ENCODE results near the gene MSRB1. TPM values are rescaled to one million over a fixed set of nuclear protein-coding genes. Genes with fewer than 3 reads are reported as not detected.

Gene MSRB1
- total RNA-seq, 1 experiment from 2014 or later = 18.3 TPM

- H3K27me3 ChIP-seq (ENCODE audit: insufficient read depth, low read length) = no peaks in the 10 kb centered on the region
- H3K9ac ChIP-seq (ENCODE audit: low read length) = peak overlapping the region; percentile 84
- H3K4me3 ChIP-seq (replicated peaks in 1 of 2; ENCODE audit: low read depth in 1 of 2, low read length in 2 of 2) = no peak overlapping the region
- peaks cover 22% of the 10 kb centered on the region for H3K79me2 ChIP-seq (ENCODE audit: insufficient read depth, low read length)
- no peak overlapping the region for H2AFZ ChIP-seq (ENCODE audit: low read depth, low read length, poor library complexity, severe bottlenecking)
- H3K36me3 ChIP-seq (ENCODE audit: control insufficient read depth in 1 of 2, insufficient read depth in 2 of 2, low read length in 2 of 2) = peaks cover 0 to 41% of the 10 kb centered on the region in 2 experiments; a peak in 2 of 4 replicates
- H3K4me2 ChIP-seq (ENCODE audit: low read length) = peak overlapping the region; percentile 97
- ChIA-PET RAD21 (ENCODE audit: low non-redundant PET in 1 of 2, low total read pairs in 2 of 2, uncharacterized antibody in 2 of 2, unreplicated experiment in 2 of 2) (interaction anchor here in 1 of 2 experiments (0.6 kb wide), 1 partner anchor 13 kb away, joined by 6 read pairs; the partner anchor contains the start of gene RPS2), POLR2A (interaction anchor here (3.3 to 12.5 kb wide), 2 partner anchors 12 to 17 kb away, joined by 14 to 104 read pairs; partner anchors contain the start of genes NDUFB10, RNF151 and RPS2), CTCF (interaction anchor here (1.4 kb wide), 1 partner anchor 26 kb away, joined by 5 read pairs; no protein-coding TSS in a partner anchor)
- H3K27ac ChIP-seq (ENCODE audit: low read depth, low read length) = peak overlapping the region; percentile 88; the same call in 1 of the 2 replicates
- no peaks in the 10 kb centered on the region for H4K20me1 ChIP-seq (ENCODE audit: insufficient read depth)
- no peak for DNase-seq (ENCODE audit: low read depth, low spot score)
- no TSS peak for BruUV-seq (replicated peaks)
- H3K9me2 ChIP-seq (ENCODE audit: insufficient read depth) = no peaks in the 10 kb centered on the region
- intact Hi-C loops (cut with micrococcal nuclease) = no loop called here
- H3K9me3 ChIP-seq (ENCODE audit: control insufficient read depth in 1 of 2, insufficient read depth in 1 of 2, low read depth in 1 of 2, low read length in 2 of 2) = no peaks in the 10 kb centered on the region
- ATAC-seq = no peak
- H3K4me1 ChIP-seq (ENCODE audit: control insufficient read depth in 1 of 2, insufficient read depth in 2 of 2, low read length in 2 of 2) = peaks cover 42 to 64% of the 10 kb centered on the region in 2 experiments
- TF ChIP-seq EZH2phosphoT487 (IDR thresholded peaks at IDR 0.05; ENCODE audit: borderline replicate concordance) = no peak
- TF ChIP-seq CBX3 (IDR thresholded peaks at IDR 0.05; ENCODE audit: low read depth) = no peak
- TF ChIP-seq SIN3A (IDR thresholded peaks at IDR 0.05; ENCODE audit: low read depth) = no peak
- TF ChIP-seq ATF3 (IDR thresholded peaks at IDR 0.05) = no peak
- TF ChIP-seq, protein P1, sequence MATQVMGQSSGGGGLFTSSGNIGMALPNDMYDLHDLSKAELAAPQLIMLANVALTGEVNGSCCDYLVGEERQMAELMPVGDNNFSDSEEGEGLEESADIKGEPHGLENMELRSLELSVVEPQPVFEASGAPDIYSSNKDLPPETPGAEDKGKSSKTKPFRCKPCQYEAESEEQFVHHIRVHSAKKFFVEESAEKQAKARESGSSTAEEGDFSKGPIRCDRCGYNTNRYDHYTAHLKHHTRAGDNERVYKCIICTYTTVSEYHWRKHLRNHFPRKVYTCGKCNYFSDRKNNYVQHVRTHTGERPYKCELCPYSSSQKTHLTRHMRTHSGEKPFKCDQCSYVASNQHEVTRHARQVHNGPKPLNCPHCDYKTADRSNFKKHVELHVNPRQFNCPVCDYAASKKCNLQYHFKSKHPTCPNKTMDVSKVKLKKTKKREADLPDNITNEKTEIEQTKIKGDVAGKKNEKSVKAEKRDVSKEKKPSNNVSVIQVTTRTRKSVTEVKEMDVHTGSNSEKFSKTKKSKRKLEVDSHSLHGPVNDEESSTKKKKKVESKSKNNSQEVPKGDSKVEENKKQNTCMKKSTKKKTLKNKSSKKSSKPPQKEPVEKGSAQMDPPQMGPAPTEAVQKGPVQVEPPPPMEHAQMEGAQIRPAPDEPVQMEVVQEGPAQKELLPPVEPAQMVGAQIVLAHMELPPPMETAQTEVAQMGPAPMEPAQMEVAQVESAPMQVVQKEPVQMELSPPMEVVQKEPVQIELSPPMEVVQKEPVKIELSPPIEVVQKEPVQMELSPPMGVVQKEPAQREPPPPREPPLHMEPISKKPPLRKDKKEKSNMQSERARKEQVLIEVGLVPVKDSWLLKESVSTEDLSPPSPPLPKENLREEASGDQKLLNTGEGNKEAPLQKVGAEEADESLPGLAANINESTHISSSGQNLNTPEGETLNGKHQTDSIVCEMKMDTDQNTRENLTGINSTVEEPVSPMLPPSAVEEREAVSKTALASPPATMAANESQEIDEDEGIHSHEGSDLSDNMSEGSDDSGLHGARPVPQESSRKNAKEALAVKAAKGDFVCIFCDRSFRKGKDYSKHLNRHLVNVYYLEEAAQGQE (IDR thresholded peaks at IDR 0.05; ENCODE audit: low read depth) = no peak
- no peak for TF ChIP-seq FOSL1 (IDR thresholded peaks at IDR 0.05; ENCODE audit: low read depth)
- no peak for TF ChIP-seq CEBPB (IDR thresholded peaks at IDR 0.05; ENCODE audit: low read depth)
- TF ChIP-seq, protein P2, sequence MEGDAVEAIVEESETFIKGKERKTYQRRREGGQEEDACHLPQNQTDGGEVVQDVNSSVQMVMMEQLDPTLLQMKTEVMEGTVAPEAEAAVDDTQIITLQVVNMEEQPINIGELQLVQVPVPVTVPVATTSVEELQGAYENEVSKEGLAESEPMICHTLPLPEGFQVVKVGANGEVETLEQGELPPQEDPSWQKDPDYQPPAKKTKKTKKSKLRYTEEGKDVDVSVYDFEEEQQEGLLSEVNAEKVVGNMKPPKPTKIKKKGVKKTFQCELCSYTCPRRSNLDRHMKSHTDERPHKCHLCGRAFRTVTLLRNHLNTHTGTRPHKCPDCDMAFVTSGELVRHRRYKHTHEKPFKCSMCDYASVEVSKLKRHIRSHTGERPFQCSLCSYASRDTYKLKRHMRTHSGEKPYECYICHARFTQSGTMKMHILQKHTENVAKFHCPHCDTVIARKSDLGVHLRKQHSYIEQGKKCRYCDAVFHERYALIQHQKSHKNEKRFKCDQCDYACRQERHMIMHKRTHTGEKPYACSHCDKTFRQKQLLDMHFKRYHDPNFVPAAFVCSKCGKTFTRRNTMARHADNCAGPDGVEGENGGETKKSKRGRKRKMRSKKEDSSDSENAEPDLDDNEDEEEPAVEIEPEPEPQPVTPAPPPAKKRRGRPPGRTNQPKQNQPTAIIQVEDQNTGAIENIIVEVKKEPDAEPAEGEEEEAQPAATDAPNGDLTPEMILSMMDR (IDR thresholded peaks at IDR 0.05 in 2 of 3, conservative IDR thresholded peaks at IDR 0.05 in 1 of 3; ENCODE audit: borderline replicate concordance in 1 of 3, insufficient read depth in 1 of 3, low read depth in 2 of 3, low read length in 2 of 3) = no peak
- no peak for TF ChIP-seq RAD21 (IDR thresholded peaks at IDR 0.05; ENCODE audit: low read depth)
- TF ChIP-seq EZH2 (IDR thresholded peaks at IDR 0.05) = no peak
- no peak for TF ChIP-seq SRF (IDR thresholded peaks at IDR 0.05; ENCODE audit: low read depth)
- TF ChIP-seq ZFX (IDR thresholded peaks at IDR 0.05) = no peak
- no peak for TF ChIP-seq YY1 (IDR thresholded peaks at IDR 0.05; ENCODE audit: extremely low read depth, insufficient replicate concordance, low read depth, low read length)
- TF ChIP-seq POLR2AphosphoS5 (IDR thresholded peaks at IDR 0.05; ENCODE audit: low read depth, low read length) = no peak
Observed at GRCh38 chr16:1977875-1978268, 34.9 kb upstream of the MSRB1 start.

Data from HCT116 (cell line).